HepG2 (cell line): ENCODE results near the gene GPBAR1. TPM values are rescaled to one million over a fixed set of nuclear protein-coding genes. Genes with fewer than 3 reads are reported as not detected.

Experiments
- AGO1 ChIP-seq: fragments of 200-400 bp; formaldehyde crosslinking; IDR thresholded peaks from 2 replicates; pipeline ENCODE4 v1.6.1; 2017; ENCODE audit warnings: mild to moderate bottlenecking, low read depth, low read length, moderate library complexity; ENCODE audit not compliant: poor library complexity, severe bottlenecking
- ELF4 ChIP-seq: sonication (generic); formaldehyde crosslinking; IDR thresholded peaks from 2 replicates; pipeline ENCODE4 v1.5.0; 2020; ENCODE audit warnings: missing genetic modification reagents, mild to moderate bottlenecking, moderate library complexity, borderline replicate concordance
- ESRRA ChIP-seq: sonication (generic); formaldehyde crosslinking; IDR thresholded peaks from 2 replicates; pipeline ENCODE4 v1.5.1; 2020; ENCODE audit warnings: mild to moderate bottlenecking, low read depth, missing genetic modification reagents
- HOMEZ ChIP-seq: IDR thresholded peaks from 2 replicates; pipeline ENCODE4 v1.6.1; 2016; ENCODE audit warnings: low read depth
- MXD3 ChIP-seq: IDR thresholded peaks from 2 replicates; pipeline ENCODE4 v1.6.1; 2016; ENCODE audit warnings: mild to moderate bottlenecking, missing biosample characterization, missing genetic modification reagents
- TEAD3 ChIP-seq: optimal IDR thresholded peaks from 2 replicates; pipeline ENCODE3; 2016; ENCODE audit warnings: borderline replicate concordance
- ZNF33B ChIP-seq: sonication (generic); formaldehyde crosslinking; IDR thresholded peaks from 2 replicates; pipeline ENCODE4 v1.5.1; 2020; ENCODE audit warnings: mild to moderate bottlenecking, missing genetic modification reagents
- ZNF350 ChIP-seq: sonication (generic); formaldehyde crosslinking; IDR thresholded peaks from 2 replicates; pipeline ENCODE4 v1.4.0; 2020; ENCODE audit warnings: mild to moderate bottlenecking, low read depth, missing genetic modification reagents, borderline replicate concordance
- ZNF549 ChIP-seq: sonication (generic); formaldehyde crosslinking; IDR thresholded peaks from 2 replicates; pipeline ENCODE4 v1.5.0; 2020; ENCODE audit warnings: missing genetic modification reagents
- ZNF607 ChIP-seq: sonication (generic); formaldehyde crosslinking; IDR thresholded peaks from 2 replicates; pipeline ENCODE4 v1.5.1; 2020; ENCODE audit warnings: missing genetic modification reagents, mild to moderate bottlenecking, borderline replicate concordance
- polyA plus RNA-seq, 8 experiments: library from polyadenylated mRNA; depleted of rRNA in 3 of 8; stranded (reverse) in 7 of 8; unstranded in 1 of 8; fragments of >200 nt; fragmentation: Illumina TruSeq in 4 of 8; extraction: Trizol in 4 of 8; gene quantifications; 2 replicates each; pipeline versions ENCODE4 v1.2.1 to v1.2.3, GENCODE V29; 2011 to 2016; ENCODE audit warnings: low read depth in 4 of 8, missing spikeins in 1 of 8, mixed read lengths in 1 of 8; ENCODE audit not compliant: insufficient read depth in 1 of 8
- total RNA-seq, 5 experiments: library from RNA; depleted of rRNA; stranded (reverse); fragments of >200 nt; fragmentation: Illumina TruSeq; extraction: Trizol; gene quantifications; 2 replicates each; pipeline ENCODE4 v1.2.3, GENCODE V29; 2016; ENCODE audit warnings: low read depth in 1 of 5
- TF ChIP-seq, protein P1 (sequence below): sonication (generic); formaldehyde crosslinking; IDR thresholded peaks from one replicate; pipeline ENCODE4 v1.5.1; 2020; ENCODE audit warnings: mild to moderate bottlenecking, missing genetic modification reagents; ENCODE audit errors: not compliant biosample characterization
- TF ChIP-seq, protein P2 (sequence below): sonication (generic); formaldehyde crosslinking; IDR thresholded peaks from 2 replicates; pipeline ENCODE4 v1.4.0; 2020; ENCODE audit warnings: low read depth, mild to moderate bottlenecking, missing genetic modification reagents
- TF ChIP-seq, protein P3 (sequence below): sonication (generic); formaldehyde crosslinking; IDR thresholded peaks from 2 replicates; pipeline ENCODE4 v1.4.0; 2020; ENCODE audit warnings: missing genetic modification reagents, borderline replicate concordance

The GPBAR1 gene
- total and polyA plus RNA-seq, 2 of the 13 experiments (the other 11 are each of a cell fraction or from before 2014, with no cell fraction given), result 0.05 to 0.09 TPM

- TF ChIP-seq, protein P1, sequence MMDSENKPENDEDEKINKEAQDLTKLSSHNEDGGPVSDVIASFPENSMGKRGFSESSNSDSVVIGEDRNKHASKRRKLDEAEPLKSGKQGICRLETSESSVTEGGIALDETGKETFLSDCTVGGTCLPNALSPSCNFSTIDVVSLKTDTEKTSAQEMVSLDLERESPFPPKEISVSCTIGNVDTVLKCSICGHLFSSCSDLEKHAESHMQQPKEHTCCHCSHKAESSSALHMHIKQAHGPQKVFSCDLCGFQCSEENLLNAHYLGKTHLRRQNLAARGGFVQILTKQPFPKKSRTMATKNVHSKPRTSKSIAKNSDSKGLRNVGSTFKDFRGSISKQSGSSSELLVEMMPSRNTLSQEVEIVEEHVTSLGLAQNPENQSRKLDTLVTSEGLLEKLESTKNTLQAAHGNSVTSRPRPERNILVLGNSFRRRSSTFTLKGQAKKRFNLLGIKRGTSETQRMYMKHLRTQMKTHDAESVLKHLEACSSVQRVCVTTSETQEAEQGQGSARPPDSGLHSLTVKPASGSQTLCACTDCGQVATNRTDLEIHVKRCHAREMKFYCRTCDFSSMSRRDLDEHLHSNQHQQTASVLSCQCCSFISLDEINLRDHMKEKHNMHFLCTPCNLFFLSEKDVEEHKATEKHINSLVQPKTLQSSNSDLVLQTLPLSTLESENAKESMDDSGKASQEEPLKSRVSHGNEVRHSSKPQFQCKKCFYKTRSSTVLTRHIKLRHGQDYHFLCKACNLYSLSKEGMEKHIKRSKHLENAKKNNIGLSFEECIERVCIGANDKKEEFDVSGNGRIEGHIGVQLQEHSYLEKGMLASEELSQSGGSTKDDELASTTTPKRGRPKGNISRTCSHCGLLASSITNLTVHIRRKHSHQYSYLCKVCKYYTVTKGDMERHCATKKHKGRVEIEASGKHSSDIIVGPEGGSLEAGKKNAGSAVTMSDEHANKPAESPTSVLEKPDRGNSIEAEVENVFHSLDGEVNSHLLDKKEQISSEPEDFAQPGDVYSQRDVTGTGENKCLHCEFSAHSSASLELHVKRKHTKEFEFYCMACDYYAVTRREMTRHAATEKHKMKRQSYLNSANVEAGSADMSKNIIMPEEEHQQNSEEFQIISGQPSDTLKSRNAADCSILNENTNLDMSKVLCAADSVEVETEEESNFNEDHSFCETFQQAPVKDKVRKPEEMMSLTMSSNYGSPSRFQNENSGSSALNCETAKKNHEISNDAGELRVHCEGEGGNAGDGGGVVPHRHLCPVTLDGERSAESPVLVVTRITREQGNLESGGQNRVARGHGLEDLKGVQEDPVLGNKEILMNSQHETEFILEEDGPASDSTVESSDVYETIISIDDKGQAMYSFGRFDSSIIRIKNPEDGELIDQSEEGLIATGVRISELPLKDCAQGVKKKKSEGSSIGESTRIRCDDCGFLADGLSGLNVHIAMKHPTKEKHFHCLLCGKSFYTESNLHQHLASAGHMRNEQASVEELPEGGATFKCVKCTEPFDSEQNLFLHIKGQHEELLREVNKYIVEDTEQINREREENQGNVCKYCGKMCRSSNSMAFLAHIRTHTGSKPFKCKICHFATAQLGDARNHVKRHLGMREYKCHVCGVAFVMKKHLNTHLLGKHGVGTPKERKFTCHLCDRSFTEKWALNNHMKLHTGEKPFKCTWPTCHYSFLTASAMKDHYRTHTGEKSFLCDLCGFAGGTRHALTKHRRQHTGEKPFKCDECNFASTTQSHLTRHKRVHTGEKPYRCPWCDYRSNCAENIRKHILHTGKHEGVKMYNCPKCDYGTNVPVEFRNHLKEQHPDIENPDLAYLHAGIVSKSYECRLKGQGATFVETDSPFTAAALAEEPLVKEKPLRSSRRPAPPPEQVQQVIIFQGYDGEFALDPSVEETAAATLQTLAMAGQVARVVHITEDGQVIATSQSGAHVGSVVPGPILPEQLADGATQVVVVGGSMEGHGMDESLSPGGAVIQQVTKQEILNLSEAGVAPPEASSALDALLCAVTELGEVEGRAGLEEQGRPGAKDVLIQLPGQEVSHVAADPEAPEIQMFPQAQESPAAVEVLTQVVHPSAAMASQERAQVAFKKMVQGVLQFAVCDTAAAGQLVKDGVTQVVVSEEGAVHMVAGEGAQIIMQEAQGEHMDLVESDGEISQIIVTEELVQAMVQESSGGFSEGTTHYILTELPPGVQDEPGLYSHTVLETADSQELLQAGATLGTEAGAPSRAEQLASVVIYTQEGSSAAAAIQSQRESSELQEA (CRISPR knock-in tag), result no peak
- TF ChIP-seq TEAD3 (CRISPR knock-in tag), result no peak
- no peak for TF ChIP-seq ESRRA (CRISPR knock-in tag)
- TF ChIP-seq ELF4 (CRISPR knock-in tag), result peak; percentile 60; the same call in 1 of the 2 replicates
- no peak for TF ChIP-seq AGO1
- TF ChIP-seq, protein P2, sequence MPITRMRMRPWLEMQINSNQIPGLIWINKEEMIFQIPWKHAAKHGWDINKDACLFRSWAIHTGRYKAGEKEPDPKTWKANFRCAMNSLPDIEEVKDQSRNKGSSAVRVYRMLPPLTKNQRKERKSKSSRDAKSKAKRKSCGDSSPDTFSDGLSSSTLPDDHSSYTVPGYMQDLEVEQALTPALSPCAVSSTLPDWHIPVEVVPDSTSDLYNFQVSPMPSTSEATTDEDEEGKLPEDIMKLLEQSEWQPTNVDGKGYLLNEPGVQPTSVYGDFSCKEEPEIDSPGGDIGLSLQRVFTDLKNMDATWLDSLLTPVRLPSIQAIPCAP, result no peak
- no peak for TF ChIP-seq ZNF350 (CRISPR knock-in tag)
- TF ChIP-seq ZNF549 (CRISPR knock-in tag), result no peak
- no peak for TF ChIP-seq ZNF607
- TF ChIP-seq, protein P3, sequence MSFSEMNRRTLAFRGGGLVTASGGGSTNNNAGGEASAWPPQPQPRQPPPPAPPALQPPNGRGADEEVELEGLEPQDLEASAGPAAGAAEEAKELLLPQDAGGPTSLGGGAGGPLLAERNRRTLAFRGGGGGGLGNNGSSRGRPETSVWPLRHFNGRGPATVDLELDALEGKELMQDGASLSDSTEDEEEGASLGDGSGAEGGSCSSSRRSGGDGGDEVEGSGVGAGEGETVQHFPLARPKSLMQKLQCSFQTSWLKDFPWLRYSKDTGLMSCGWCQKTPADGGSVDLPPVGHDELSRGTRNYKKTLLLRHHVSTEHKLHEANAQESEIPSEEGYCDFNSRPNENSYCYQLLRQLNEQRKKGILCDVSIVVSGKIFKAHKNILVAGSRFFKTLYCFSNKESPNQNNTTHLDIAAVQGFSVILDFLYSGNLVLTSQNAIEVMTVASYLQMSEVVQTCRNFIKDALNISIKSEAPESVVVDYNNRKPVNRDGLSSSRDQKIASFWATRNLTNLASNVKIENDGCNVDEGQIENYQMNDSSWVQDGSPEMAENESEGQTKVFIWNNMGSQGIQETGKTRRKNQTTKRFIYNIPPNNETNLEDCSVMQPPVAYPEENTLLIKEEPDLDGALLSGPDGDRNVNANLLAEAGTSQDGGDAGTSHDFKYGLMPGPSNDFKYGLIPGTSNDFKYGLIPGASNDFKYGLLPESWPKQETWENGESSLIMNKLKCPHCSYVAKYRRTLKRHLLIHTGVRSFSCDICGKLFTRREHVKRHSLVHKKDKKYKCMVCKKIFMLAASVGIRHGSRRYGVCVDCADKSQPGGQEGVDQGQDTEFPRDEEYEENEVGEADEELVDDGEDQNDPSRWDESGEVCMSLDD, result no peak
- no peak for TF ChIP-seq HOMEZ (CRISPR knock-in tag)
- no peak; the same call in 1 of the 2 replicates for TF ChIP-seq ZNF33B (CRISPR knock-in tag)
- no peak for TF ChIP-seq MXD3
Measured at GRCh38 chr2:218217360-218218267, 43.2 kb upstream of the GPBAR1 start (continued).
